ENCODE data around the gene PARD3. TPM values are rescaled to one million over a fixed set of nuclear protein-coding genes. Genes with fewer than 3 reads are reported as not detected.

PARD3 gene
- total RNA-seq, 4 donors from 2014 or later: 115 to 226 (median 141) TPM

- TF ChIP-seq EP300 (IDR thresholded peaks at IDR 0.05) (no peak), POLR2AphosphoS5 (IDR thresholded peaks at IDR 0.05) (no peak), POLR2A (IDR thresholded peaks at IDR 0.05) (no peak), CTCF (IDR thresholded peaks at IDR 0.05) (no peak)
- no peak overlapping the region for H3K27ac ChIP-seq
- no peak for DNase-seq (ENCODE audit: low spot score in 2 of 2)
- H3K36me3 ChIP-seq: no peaks in the 10 kb centered on the region
- no peak overlapping the region for H3K4me3 ChIP-seq
- H3K4me1 ChIP-seq: peaks cover 69% of the 10 kb centered on the region
- 49% methylated on average over 1 of the region's 1 CpG for WGBS
- no peaks in the 10 kb centered on the region for H3K9me3 ChIP-seq
- no peaks in the 10 kb centered on the region for H3K27me3 ChIP-seq
Measured at GRCh38 chr10:34761453-34761852, 53.6 kb downstream of the PARD3 start.

GRCh38 chr10:34760606-34761005, 54.5 kb downstream of the PARD3 start:
- Histone ChIP-seq H3K27ac (peak overlapping the region; percentile 74), H3K4me1 (peaks cover 60% of the 10 kb centered on the region), H3K36me3 (no peaks in the 10 kb centered on the region), H3K27me3 (no peaks in the 10 kb centered on the region), H3K9me3 (no peaks in the 10 kb centered on the region), H3K4me3 (no peak overlapping the region)
- no peak for DNase-seq (ENCODE audit: low spot score in 2 of 2)
- TF ChIP-seq CTCF (IDR thresholded peaks at IDR 0.05) (no peak), POLR2AphosphoS5 (IDR thresholded peaks at IDR 0.05) (no peak), EP300 (IDR thresholded peaks at IDR 0.05) (no peak), POLR2A (IDR thresholded peaks at IDR 0.05) (no peak)
- 48% methylated on average over 1 of the region's 1 CpG for WGBS

- peaks cover 54% of the 10 kb centered on the region for H3K4me1 ChIP-seq
- peak overlapping the region; percentile 74 for H3K27ac ChIP-seq
- WGBS: 49% methylated on average over 6 of the region's 6 CpGs
Measured at GRCh38 chr10:34759837-34760215, 55.3 kb downstream of the PARD3 start.

GRCh38 chr10:34759161-34759836, 55.8 kb downstream of the PARD3 start:
- Histone ChIP-seq H3K36me3 (no peaks in the 10 kb centered on the region), H3K4me3 (no peak overlapping the region), H3K27me3 (no peaks in the 10 kb centered on the region), H3K27ac (peak overlapping the region; percentile 74), H3K9me3 (no peaks in the 10 kb centered on the region), H3K4me1 (peaks cover 55% of the 10 kb centered on the region)
- 55% methylated on average over 9 of the region's 9 CpGs for WGBS
- TF ChIP-seq POLR2AphosphoS5 (IDR thresholded peaks at IDR 0.05) (no peak), CTCF (IDR thresholded peaks at IDR 0.05) (no peak), EP300 (IDR thresholded peaks at IDR 0.05) (no peak), POLR2A (IDR thresholded peaks at IDR 0.05) (no peak)
- DNase-seq (ENCODE audit: low spot score in 2 of 2): no peak

More at GRCh38 chr10:34759837-34760215, 55.3 kb downstream of the PARD3 start:
- no peaks in the 10 kb centered on the region for H3K27me3 ChIP-seq
- no peaks in the 10 kb centered on the region for H3K9me3 ChIP-seq
- TF ChIP-seq POLR2A (IDR thresholded peaks at IDR 0.05): no peak
- TF ChIP-seq CTCF (IDR thresholded peaks at IDR 0.05): no peak
- no peak for TF ChIP-seq EP300 (IDR thresholded peaks at IDR 0.05)
- no peak for TF ChIP-seq POLR2AphosphoS5 (IDR thresholded peaks at IDR 0.05)
- H3K36me3 ChIP-seq: no peaks in the 10 kb centered on the region
- no peak for DNase-seq (ENCODE audit: low spot score in 2 of 2)
- no peak overlapping the region for H3K4me3 ChIP-seq

GRCh38 chr10:34758447-34758996, 56.6 kb downstream of the PARD3 start:
- H3K27ac ChIP-seq: peak overlapping the region; percentile 74
- TF ChIP-seq EP300 (IDR thresholded peaks at IDR 0.05) (no peak), POLR2AphosphoS5 (IDR thresholded peaks at IDR 0.05) (no peak), CTCF (IDR thresholded peaks at IDR 0.05) (no peak)
- 48% methylated on average over 3 of the region's 3 CpGs for WGBS

More at GRCh38 chr10:34758447-34758996, 56.6 kb downstream of the PARD3 start:
- no peaks in the 10 kb centered on the region for H3K27me3 ChIP-seq
- no peak for DNase-seq (ENCODE audit: low spot score in 2 of 2)
- H3K4me1 ChIP-seq: peaks cover 49% of the 10 kb centered on the region
- no peaks in the 10 kb centered on the region for H3K9me3 ChIP-seq
- H3K36me3 ChIP-seq: no peaks in the 10 kb centered on the region
- no peak overlapping the region for H3K4me3 ChIP-seq
